ENCODE measurements around the gene QRICH1.

Gene QRICH1

GRCh38 chr3:49076116-49076515 lies 17.8 kb downstream of the QRICH1 start:
- H2AK5ac ChIP-seq (ENCODE audit: low read length, severe bottlenecking), result no peak overlapping the region
- no peak overlapping the region for H3K14ac ChIP-seq (ENCODE audit: low read length in 2 of 2)
- DNase-seq, result no peak
- H2BK15ac ChIP-seq (ENCODE audit: low read depth, poor library complexity, severe bottlenecking), result peak overlapping the region; percentile 49
- 98% methylated on average over 13 of the region's 13 CpGs for WGBS
- no peaks in the 10 kb centered on the region for H3K9me3 ChIP-seq (ENCODE audit: control insufficient read depth, low read length)
- peaks cover 48 to 75% of the 10 kb centered on the region in 2 experiments for H3K36me3 ChIP-seq (ENCODE audit: control insufficient read depth in 1 of 2, insufficient read depth in 2 of 2, low read depth in 1 of 2, low read length in 2 of 2)
- no peak overlapping the region for H4K91ac ChIP-seq (ENCODE audit: low read length)
- no peak overlapping the region for H3K4me2 ChIP-seq (ENCODE audit: low read length, poor library complexity, severe bottlenecking)
- H2BK12ac ChIP-seq (ENCODE audit: low read length in 2 of 2), result peak overlapping the region in 1 of 2 experiments; percentile 66
- peaks cover 35% of the 10 kb centered on the region for H3K79me1 ChIP-seq (replicated peaks; ENCODE audit: low read length, poor library complexity, severe bottlenecking)
- no peak overlapping the region for H3K18ac ChIP-seq (ENCODE audit: low read depth in 1 of 2, low read length in 2 of 2)
- H3K4me1 ChIP-seq (ENCODE audit: control insufficient read depth, insufficient read depth, low read depth, low read length), result no peaks in the 10 kb centered on the region
- no peak overlapping the region for H4K8ac ChIP-seq (ENCODE audit: low read length)
- H3K4me3 ChIP-seq (ENCODE audit: insufficient read depth in 1 of 2, low read depth in 1 of 2, low read length in 2 of 2), result no peak overlapping the region
- no peak overlapping the region for H2AFZ ChIP-seq (ENCODE audit: low read depth, low read length)
- H2BK5ac ChIP-seq (ENCODE audit: low read depth, low read length, poor library complexity, severe bottlenecking), result peak overlapping the region; percentile 74
- H3K27me3 ChIP-seq (ENCODE audit: control insufficient read depth in 1 of 2, insufficient read depth in 1 of 2, low read length in 2 of 2), result no peaks in the 10 kb centered on the region
- H3K23ac ChIP-seq (ENCODE audit: low read length in 2 of 2), result no peak overlapping the region
- H3K4ac ChIP-seq (ENCODE audit: low read depth in 1 of 2, low read length in 2 of 2), result no peak overlapping the region
- H3K9ac ChIP-seq (ENCODE audit: low read length), result no peak overlapping the region
- no peak overlapping the region for H3K27ac ChIP-seq (ENCODE audit: low read length, poor library complexity, severe bottlenecking)
- no peak overlapping the region for H2BK120ac ChIP-seq (ENCODE audit: low read depth, low read length)

GRCh38 chr3:49058011-49058410 lies 35.9 kb downstream of the QRICH1 start:
- H3K27ac ChIP-seq (ENCODE audit: low read length, poor library complexity, severe bottlenecking), result peak overlapping the region; percentile 30
- H3K4me1 ChIP-seq (ENCODE audit: control insufficient read depth, insufficient read depth, low read depth, low read length), result no peaks in the 10 kb centered on the region
- H3K4me3 ChIP-seq (ENCODE audit: insufficient read depth in 1 of 2, low read depth in 1 of 2, low read length in 2 of 2), result no peak overlapping the region
- no peak overlapping the region for H2AK5ac ChIP-seq (ENCODE audit: low read length, severe bottlenecking)
- 93% methylated on average over 7 of the region's 7 CpGs for WGBS
- H3K23ac ChIP-seq (ENCODE audit: low read length in 2 of 2), result no peak overlapping the region
- peaks cover 52 to 71% of the 10 kb centered on the region in 2 experiments for H3K36me3 ChIP-seq (ENCODE audit: control insufficient read depth in 1 of 2, insufficient read depth in 2 of 2, low read depth in 1 of 2, low read length in 2 of 2)
- no peaks in the 10 kb centered on the region for H3K27me3 ChIP-seq (ENCODE audit: control insufficient read depth in 1 of 2, insufficient read depth in 1 of 2, low read length in 2 of 2)
- no peak overlapping the region for H4K91ac ChIP-seq (ENCODE audit: low read length)
- H3K9ac ChIP-seq (ENCODE audit: low read length), result no peak overlapping the region
- no peak overlapping the region for H2BK120ac ChIP-seq (ENCODE audit: low read depth, low read length)
- H3K9me3 ChIP-seq (ENCODE audit: control insufficient read depth, low read length), result no peaks in the 10 kb centered on the region
- H3K4ac ChIP-seq (ENCODE audit: low read depth in 1 of 2, low read length in 2 of 2), result no peak overlapping the region
- no peak overlapping the region for H3K14ac ChIP-seq (ENCODE audit: low read length in 2 of 2)
- H3K18ac ChIP-seq (ENCODE audit: low read depth in 1 of 2, low read length in 2 of 2), result no peak overlapping the region
- H4K8ac ChIP-seq (ENCODE audit: low read length), result no peak overlapping the region
- no peak overlapping the region for H2AFZ ChIP-seq (ENCODE audit: low read depth, low read length)
- no peak overlapping the region for H2BK15ac ChIP-seq (ENCODE audit: low read depth, poor library complexity, severe bottlenecking)
- peaks cover 27% of the 10 kb centered on the region for H3K79me1 ChIP-seq (replicated peaks; ENCODE audit: low read length, poor library complexity, severe bottlenecking)
- peak; percentile 13 for DNase-seq
- H2BK12ac ChIP-seq (ENCODE audit: low read length in 2 of 2), result no peak overlapping the region
- H3K4me2 ChIP-seq (ENCODE audit: low read length, poor library complexity, severe bottlenecking), result no peak overlapping the region
- H2BK5ac ChIP-seq (ENCODE audit: low read depth, low read length, poor library complexity, severe bottlenecking), result no peak overlapping the region

- 98% methylated on average over 10 of the region's 10 CpGs for WGBS
- Histone ChIP-seq H3K4me3 (ENCODE audit: insufficient read depth in 1 of 2, low read depth in 1 of 2, low read length in 2 of 2) (no peak overlapping the region), H2BK5ac (ENCODE audit: low read depth, low read length, poor library complexity, severe bottlenecking) (no peak overlapping the region)
Observed at GRCh38 chr3:49057268-49057667, 36.6 kb downstream of the QRICH1 start.

GRCh38 chr3:49054344-49054862 lies 39.5 kb downstream of the QRICH1 start:
- Histone ChIP-seq H2AK5ac (ENCODE audit: low read length, severe bottlenecking) (no peak overlapping the region), H2BK5ac (ENCODE audit: low read depth, low read length, poor library complexity, severe bottlenecking) (no peak overlapping the region), H3K9ac (ENCODE audit: low read length) (no peak overlapping the region), H4K8ac (ENCODE audit: low read length) (no peak overlapping the region), H3K4ac (ENCODE audit: low read depth in 1 of 2, low read length in 2 of 2) (no peak overlapping the region), H3K14ac (ENCODE audit: low read length in 2 of 2) (no peak overlapping the region), H3K4me3 (ENCODE audit: insufficient read depth in 1 of 2, low read depth in 1 of 2, low read length in 2 of 2) (no peak overlapping the region), H2AFZ (ENCODE audit: low read depth, low read length) (no peak overlapping the region), H3K18ac (ENCODE audit: low read depth in 1 of 2, low read length in 2 of 2) (peak overlapping the region in 1 of 2 experiments; percentile 19), H3K9me3 (ENCODE audit: control insufficient read depth, low read length) (no peaks in the 10 kb centered on the region), H4K91ac (ENCODE audit: low read length) (no peak overlapping the region), H2BK120ac (ENCODE audit: low read depth, low read length) (no peak overlapping the region), H3K79me1 (replicated peaks; ENCODE audit: low read length, poor library complexity, severe bottlenecking) (peaks cover 35% of the 10 kb centered on the region), H3K4me2 (ENCODE audit: low read length, poor library complexity, severe bottlenecking) (no peak overlapping the region), H3K27me3 (ENCODE audit: control insufficient read depth in 1 of 2, insufficient read depth in 1 of 2, low read length in 2 of 2) (no peaks in the 10 kb centered on the region), H3K23ac (ENCODE audit: low read length in 2 of 2) (no peak overlapping the region), H3K4me1 (ENCODE audit: control insufficient read depth, insufficient read depth, low read depth, low read length) (no peaks in the 10 kb centered on the region), H2BK15ac (ENCODE audit: low read depth, poor library complexity, severe bottlenecking) (no peak overlapping the region), H3K27ac (ENCODE audit: low read length, poor library complexity, severe bottlenecking) (no peak overlapping the region), H3K36me3 (ENCODE audit: control insufficient read depth in 1 of 2, insufficient read depth in 2 of 2, low read depth in 1 of 2, low read length in 2 of 2) (peaks cover 41 to 63% of the 10 kb centered on the region in 2 experiments), H2BK12ac (ENCODE audit: low read length in 2 of 2) (no peak overlapping the region)
- no CpG with 5 or more reads among the region's 2 CpGs for WGBS
- peak; percentile 26 for DNase-seq

More at GRCh38 chr3:49057268-49057667, 36.6 kb downstream of the QRICH1 start:
- Histone ChIP-seq H3K18ac (ENCODE audit: low read depth in 1 of 2, low read length in 2 of 2) (no peak overlapping the region), H4K91ac (ENCODE audit: low read length) (no peak overlapping the region), H3K27ac (ENCODE audit: low read length, poor library complexity, severe bottlenecking) (no peak overlapping the region), H3K23ac (ENCODE audit: low read length in 2 of 2) (no peak overlapping the region), H2AK5ac (ENCODE audit: low read length, severe bottlenecking) (no peak overlapping the region), H4K8ac (ENCODE audit: low read length) (no peak overlapping the region), H3K14ac (ENCODE audit: low read length in 2 of 2) (no peak overlapping the region), H3K9me3 (ENCODE audit: control insufficient read depth, low read length) (no peaks in the 10 kb centered on the region), H3K4me2 (ENCODE audit: low read length, poor library complexity, severe bottlenecking) (no peak overlapping the region), H3K9ac (ENCODE audit: low read length) (no peak overlapping the region), H2BK12ac (ENCODE audit: low read length in 2 of 2) (no peak overlapping the region), H2BK15ac (ENCODE audit: low read depth, poor library complexity, severe bottlenecking) (no peak overlapping the region), H3K4me1 (ENCODE audit: control insufficient read depth, insufficient read depth, low read depth, low read length) (no peaks in the 10 kb centered on the region), H2BK120ac (ENCODE audit: low read depth, low read length) (no peak overlapping the region), H3K79me1 (replicated peaks; ENCODE audit: low read length, poor library complexity, severe bottlenecking) (peaks cover 27% of the 10 kb centered on the region), H3K4ac (ENCODE audit: low read depth in 1 of 2, low read length in 2 of 2) (no peak overlapping the region), H3K27me3 (ENCODE audit: control insufficient read depth in 1 of 2, insufficient read depth in 1 of 2, low read length in 2 of 2) (no peaks in the 10 kb centered on the region), H2AFZ (ENCODE audit: low read depth, low read length) (no peak overlapping the region), H3K36me3 (ENCODE audit: control insufficient read depth in 1 of 2, insufficient read depth in 2 of 2, low read depth in 1 of 2, low read length in 2 of 2) (peaks cover 53 to 71% of the 10 kb centered on the region in 2 experiments)
- no peak for DNase-seq

All from mesenchymal stem cell (in vitro differentiated cells and primary cell).